ENCODE results near the gene CAMP.

CAMP gene

DNA sequence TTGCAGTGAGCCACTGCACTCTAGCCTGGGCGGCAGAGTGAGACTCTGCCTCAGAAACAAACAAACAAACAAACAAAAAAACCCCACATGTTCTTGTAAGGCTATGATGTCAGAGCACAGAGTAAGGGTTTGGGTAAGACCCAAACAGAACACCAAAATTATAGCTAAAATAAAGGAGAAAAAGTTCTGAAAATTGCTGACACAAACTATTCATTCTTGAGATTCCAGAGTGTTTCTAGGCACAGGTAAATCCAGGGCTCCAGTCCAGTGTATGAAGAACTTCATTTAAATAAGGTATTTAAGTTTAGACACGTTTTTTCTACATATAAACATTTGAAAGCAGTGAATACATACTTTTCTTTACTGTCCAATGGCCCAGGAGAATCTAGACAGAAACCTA is 39.0 kb upstream of the CAMP start:
- Histone ChIP-seq H3K27me3 (ENCODE audit: control insufficient read depth, insufficient read depth, low read length) (no peaks in the 10 kb centered on the region), H2AFZ (no peak overlapping the region), H3K9me3 (ENCODE audit: control insufficient read depth, low read length) (no peaks in the 10 kb centered on the region), H3K36me3 (ENCODE audit: control insufficient read depth, insufficient read depth, low read length) (no peaks in the 10 kb centered on the region), H3K27ac (no peak overlapping the region), H3K9ac (no peak overlapping the region), H3K4me3 (ENCODE audit: low read depth, low read length) (no peak overlapping the region), H3K4me1 (no peaks in the 10 kb centered on the region), H3K4me2 (ENCODE audit: low read length) (no peak overlapping the region), H3K79me2 (no peaks in the 10 kb centered on the region)
- TF ChIP-seq, protein P1, sequence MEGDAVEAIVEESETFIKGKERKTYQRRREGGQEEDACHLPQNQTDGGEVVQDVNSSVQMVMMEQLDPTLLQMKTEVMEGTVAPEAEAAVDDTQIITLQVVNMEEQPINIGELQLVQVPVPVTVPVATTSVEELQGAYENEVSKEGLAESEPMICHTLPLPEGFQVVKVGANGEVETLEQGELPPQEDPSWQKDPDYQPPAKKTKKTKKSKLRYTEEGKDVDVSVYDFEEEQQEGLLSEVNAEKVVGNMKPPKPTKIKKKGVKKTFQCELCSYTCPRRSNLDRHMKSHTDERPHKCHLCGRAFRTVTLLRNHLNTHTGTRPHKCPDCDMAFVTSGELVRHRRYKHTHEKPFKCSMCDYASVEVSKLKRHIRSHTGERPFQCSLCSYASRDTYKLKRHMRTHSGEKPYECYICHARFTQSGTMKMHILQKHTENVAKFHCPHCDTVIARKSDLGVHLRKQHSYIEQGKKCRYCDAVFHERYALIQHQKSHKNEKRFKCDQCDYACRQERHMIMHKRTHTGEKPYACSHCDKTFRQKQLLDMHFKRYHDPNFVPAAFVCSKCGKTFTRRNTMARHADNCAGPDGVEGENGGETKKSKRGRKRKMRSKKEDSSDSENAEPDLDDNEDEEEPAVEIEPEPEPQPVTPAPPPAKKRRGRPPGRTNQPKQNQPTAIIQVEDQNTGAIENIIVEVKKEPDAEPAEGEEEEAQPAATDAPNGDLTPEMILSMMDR (IDR thresholded peaks at IDR 0.05): no peak

DNA sequence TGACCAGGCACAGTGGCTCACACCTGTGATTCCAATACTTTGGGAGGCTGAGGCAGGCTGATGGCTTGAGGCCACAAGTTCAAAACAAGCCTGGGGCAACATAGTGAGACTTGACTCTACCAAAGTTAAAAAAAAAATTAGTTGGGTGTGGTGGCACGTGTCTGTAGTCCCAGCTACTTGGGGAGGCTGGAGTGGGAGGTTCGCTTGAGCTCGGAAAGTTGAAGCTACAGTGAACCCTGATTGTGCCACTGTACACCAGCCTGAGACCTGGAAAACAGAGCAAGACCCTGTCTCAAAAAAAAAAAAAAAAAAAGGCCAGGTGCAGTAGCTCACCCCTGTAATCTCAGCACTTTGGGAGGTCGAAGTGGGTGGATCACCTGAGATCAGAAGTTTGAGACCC is 38.2 kb upstream of the CAMP start:
- H2AFZ ChIP-seq: no peak overlapping the region

DNA sequence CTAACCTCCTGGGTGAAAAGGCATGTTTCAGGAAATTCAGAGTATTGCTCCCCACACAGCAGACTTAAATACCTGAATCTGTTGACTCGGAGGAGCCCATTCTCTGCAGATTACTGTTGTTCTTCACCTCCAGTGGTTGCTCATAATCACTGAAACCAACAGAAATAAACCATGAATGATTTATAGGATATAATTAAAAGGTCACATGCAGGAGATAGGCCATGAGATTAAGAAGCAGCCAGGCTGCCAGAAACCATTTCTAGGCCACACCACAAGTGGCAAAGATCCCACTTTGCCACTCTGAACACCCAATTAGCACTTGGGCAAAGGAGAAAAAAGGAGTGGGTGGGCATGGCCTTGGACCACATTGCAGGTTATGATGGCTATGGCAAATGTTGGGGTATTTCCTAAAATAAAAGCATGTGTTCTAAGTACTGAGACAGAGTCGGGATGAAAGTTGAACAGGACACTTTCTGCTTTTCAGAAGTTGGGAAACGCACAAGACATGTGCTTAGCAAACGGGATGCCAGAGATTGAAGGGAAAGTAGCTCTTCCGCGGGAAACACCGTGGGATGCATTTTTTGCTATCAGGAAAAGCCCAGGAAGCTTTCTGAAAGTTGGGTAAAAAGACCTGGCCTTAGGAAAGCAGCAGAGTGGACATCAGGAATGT is 36.5 kb upstream of the CAMP start:
- H3K9ac ChIP-seq: no peak overlapping the region
- H3K27ac ChIP-seq: no peak overlapping the region
- H3K79me2 ChIP-seq: no peaks in the 10 kb centered on the region
- H3K27me3 ChIP-seq (ENCODE audit: control insufficient read depth, insufficient read depth, low read length): no peaks in the 10 kb centered on the region
- TF ChIP-seq, protein P1 (IDR thresholded peaks at IDR 0.05): no peak
- H3K36me3 ChIP-seq (ENCODE audit: control insufficient read depth, insufficient read depth, low read length): no peaks in the 10 kb centered on the region
- peak overlapping the region; percentile 85 for H3K4me3 ChIP-seq (ENCODE audit: low read depth, low read length)
- H2AFZ ChIP-seq: peak overlapping the region; percentile 76
- H3K4me2 ChIP-seq (ENCODE audit: low read length): peak overlapping the region; percentile 96
- no peaks in the 10 kb centered on the region for H3K4me1 ChIP-seq
- no peaks in the 10 kb centered on the region for H3K9me3 ChIP-seq (ENCODE audit: control insufficient read depth, low read length)

More for the DNA sequence above, 38.2 kb upstream of the CAMP start:
- Histone ChIP-seq H3K4me2 (ENCODE audit: low read length) (no peak overlapping the region), H3K27me3 (ENCODE audit: control insufficient read depth, insufficient read depth, low read length) (no peaks in the 10 kb centered on the region), H3K4me1 (no peaks in the 10 kb centered on the region), H3K27ac (no peak overlapping the region), H3K9ac (no peak overlapping the region), H3K36me3 (ENCODE audit: control insufficient read depth, insufficient read depth, low read length) (no peaks in the 10 kb centered on the region), H3K4me3 (ENCODE audit: low read depth, low read length) (no peak overlapping the region), H3K79me2 (no peaks in the 10 kb centered on the region), H3K9me3 (ENCODE audit: control insufficient read depth, low read length) (no peaks in the 10 kb centered on the region)
- TF ChIP-seq, protein P1 (IDR thresholded peaks at IDR 0.05): no peak

DNA sequence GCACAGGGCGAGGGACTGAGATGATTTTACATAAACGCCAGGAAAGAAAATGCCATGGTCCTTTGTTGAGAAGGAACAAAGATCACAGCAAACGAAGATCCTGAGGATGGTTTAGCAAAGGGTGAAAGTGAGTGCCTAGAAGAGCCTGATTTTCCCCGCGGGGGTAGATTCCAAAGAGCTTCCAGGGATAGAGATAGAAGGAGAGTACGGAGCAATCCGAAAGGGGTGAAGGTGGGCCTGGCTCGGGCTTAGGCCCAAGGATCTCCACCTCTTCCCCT is 36.1 kb upstream of the CAMP start:
- H3K27ac ChIP-seq: no peak overlapping the region
- H2AFZ ChIP-seq: peak overlapping the region; percentile 76
- H3K4me3 ChIP-seq (ENCODE audit: low read depth, low read length): peak overlapping the region; percentile 85
- peak overlapping the region; percentile 96 for H3K4me2 ChIP-seq (ENCODE audit: low read length)
- H3K36me3 ChIP-seq (ENCODE audit: control insufficient read depth, insufficient read depth, low read length): no peaks in the 10 kb centered on the region
- no peaks in the 10 kb centered on the region for H3K27me3 ChIP-seq (ENCODE audit: control insufficient read depth, insufficient read depth, low read length)
- no peaks in the 10 kb centered on the region for H3K4me1 ChIP-seq
- no peak overlapping the region for H3K9ac ChIP-seq
- H3K79me2 ChIP-seq: no peaks in the 10 kb centered on the region
- H3K9me3 ChIP-seq (ENCODE audit: control insufficient read depth, low read length): no peaks in the 10 kb centered on the region
- TF ChIP-seq, protein P1 (IDR thresholded peaks at IDR 0.05): no peak

DNA sequence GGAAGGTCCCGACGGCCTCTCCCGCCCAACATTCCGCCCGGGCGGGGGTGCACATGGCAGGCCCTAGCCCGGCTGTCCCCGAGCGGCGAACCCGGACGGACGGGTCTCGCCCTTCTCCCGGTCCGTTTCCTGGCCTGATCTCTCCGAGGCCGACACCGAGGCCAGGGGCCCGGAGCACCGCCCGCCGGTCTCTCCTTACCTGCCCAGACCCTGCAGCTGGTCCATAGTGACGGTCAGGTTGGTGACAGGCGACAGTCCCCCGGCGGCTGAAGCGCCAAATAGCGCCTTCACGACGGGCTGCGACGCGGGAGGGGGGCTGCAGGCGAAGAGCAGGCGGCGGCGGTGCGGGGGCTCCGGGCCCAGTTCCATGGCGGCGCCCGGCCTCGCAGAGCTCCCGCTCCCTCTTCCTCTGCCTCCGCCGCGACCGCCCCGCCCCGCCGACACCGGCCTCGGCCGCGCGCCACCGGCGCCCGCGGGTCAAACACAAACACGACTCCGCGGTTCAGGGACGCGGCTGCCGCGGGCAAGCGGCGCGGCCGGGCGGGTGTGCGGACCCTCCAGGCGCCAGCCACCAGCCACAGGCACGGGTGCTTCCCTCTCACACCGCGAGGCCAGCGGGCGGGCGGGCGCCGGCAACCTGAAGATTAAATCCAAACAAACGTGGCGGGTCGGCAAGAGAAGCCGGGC is 35.6 kb upstream of the CAMP start:
- H3K4me3 ChIP-seq (ENCODE audit: low read depth, low read length): peak overlapping the region; percentile 85
- H3K27ac ChIP-seq: no peak overlapping the region
- H3K36me3 ChIP-seq (ENCODE audit: control insufficient read depth, insufficient read depth, low read length): no peaks in the 10 kb centered on the region
- TF ChIP-seq, protein P1 (IDR thresholded peaks at IDR 0.05): no peak
- H2AFZ ChIP-seq: peak overlapping the region; percentile 76
- no peaks in the 10 kb centered on the region for H3K79me2 ChIP-seq
- peak overlapping the region; percentile 96 for H3K4me2 ChIP-seq (ENCODE audit: low read length)
- no peaks in the 10 kb centered on the region for H3K27me3 ChIP-seq (ENCODE audit: control insufficient read depth, insufficient read depth, low read length)
- H3K9me3 ChIP-seq (ENCODE audit: control insufficient read depth, low read length): no peaks in the 10 kb centered on the region
- no peaks in the 10 kb centered on the region for H3K4me1 ChIP-seq
- no peak overlapping the region for H3K9ac ChIP-seq

Data from parathyroid adenoma (tissue), 2 donors.